ENCODE results near the gene IRF2BPL. TPM values are rescaled to one million over a fixed set of nuclear protein-coding genes. Genes with fewer than 3 reads are reported as not detected.

Gene IRF2BPL
- total RNA-seq, 1 experiment from 2014 or later = 24.7 TPM

DNA sequence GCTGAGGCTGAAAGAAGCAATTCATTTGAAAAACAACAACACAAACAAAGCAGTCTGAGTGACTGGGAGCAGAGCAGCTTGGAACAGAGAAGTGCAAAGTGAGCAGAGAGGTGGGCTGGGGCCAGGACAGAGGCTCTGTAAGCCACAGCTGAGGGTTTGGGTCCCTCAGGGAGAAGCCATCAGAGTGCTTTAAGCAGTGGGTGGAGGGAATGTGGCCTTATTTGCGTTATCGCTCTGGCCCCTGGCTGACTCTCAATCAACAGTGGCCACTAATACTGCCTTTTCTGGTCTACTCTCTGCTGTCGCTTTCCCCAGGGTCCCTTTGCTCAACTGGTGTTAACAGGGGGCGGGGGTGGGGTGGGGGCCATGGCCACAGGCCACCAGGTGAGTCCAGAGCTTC, 44.2 kb downstream of the IRF2BPL start:
- no peak for DNase-seq
- Mint-ChIP-seq H3K36me3 (ENCODE audit: insufficient read depth, unreplicated experiment) (no peaks in the 10 kb centered on the region), H3K4me3 (ENCODE audit: unreplicated experiment) (no peak overlapping the region), H3K27me3 (ENCODE audit: insufficient read depth, unreplicated experiment) (no peaks in the 10 kb centered on the region), H3K9me3 (ENCODE audit: unreplicated experiment) (no peaks in the 10 kb centered on the region), H3K4me1 (ENCODE audit: low read depth, unreplicated experiment) (peaks cover 6% of the 10 kb centered on the region), H3K27ac (ENCODE audit: unreplicated experiment) (no peak overlapping the region)
- Histone ChIP-seq H3K36me3 (ENCODE audit: control insufficient read depth, insufficient read depth, low read length) (no peaks in the 10 kb centered on the region), H3K9me3 (peaks cover 12% of the 10 kb centered on the region; the same call in 1 of the 2 replicates), H3K4me1 (no peaks in the 10 kb centered on the region), H3K4me3 (ENCODE audit: low read depth, low read length) (no peak overlapping the region), H3K27me3 (replicated peaks; ENCODE audit: control insufficient read depth, insufficient read depth, low read length) (no peaks in the 10 kb centered on the region)
- POLR2A ChIA-PET = no interaction called here
- BruUV-seq (replicated peaks) = no TSS peak
- intact Hi-C loops (cut with micrococcal nuclease; ENCODE audit: unreplicated experiment) = no loop called here
- TF ChIP-seq, protein P1, sequence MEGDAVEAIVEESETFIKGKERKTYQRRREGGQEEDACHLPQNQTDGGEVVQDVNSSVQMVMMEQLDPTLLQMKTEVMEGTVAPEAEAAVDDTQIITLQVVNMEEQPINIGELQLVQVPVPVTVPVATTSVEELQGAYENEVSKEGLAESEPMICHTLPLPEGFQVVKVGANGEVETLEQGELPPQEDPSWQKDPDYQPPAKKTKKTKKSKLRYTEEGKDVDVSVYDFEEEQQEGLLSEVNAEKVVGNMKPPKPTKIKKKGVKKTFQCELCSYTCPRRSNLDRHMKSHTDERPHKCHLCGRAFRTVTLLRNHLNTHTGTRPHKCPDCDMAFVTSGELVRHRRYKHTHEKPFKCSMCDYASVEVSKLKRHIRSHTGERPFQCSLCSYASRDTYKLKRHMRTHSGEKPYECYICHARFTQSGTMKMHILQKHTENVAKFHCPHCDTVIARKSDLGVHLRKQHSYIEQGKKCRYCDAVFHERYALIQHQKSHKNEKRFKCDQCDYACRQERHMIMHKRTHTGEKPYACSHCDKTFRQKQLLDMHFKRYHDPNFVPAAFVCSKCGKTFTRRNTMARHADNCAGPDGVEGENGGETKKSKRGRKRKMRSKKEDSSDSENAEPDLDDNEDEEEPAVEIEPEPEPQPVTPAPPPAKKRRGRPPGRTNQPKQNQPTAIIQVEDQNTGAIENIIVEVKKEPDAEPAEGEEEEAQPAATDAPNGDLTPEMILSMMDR (IDR thresholded peaks at IDR 0.05; ENCODE audit: insufficient read depth in 1 of 2, low read depth in 1 of 2, low read length in 1 of 2, severe bottlenecking in 1 of 2, unreplicated experiment in 1 of 2) = no peak
- CTCF ChIA-PET = interaction anchor here (0.7 kb wide), 1 partner anchor 15 kb away, joined by 6 read pairs; no protein-coding TSS in a partner anchor

DNA sequence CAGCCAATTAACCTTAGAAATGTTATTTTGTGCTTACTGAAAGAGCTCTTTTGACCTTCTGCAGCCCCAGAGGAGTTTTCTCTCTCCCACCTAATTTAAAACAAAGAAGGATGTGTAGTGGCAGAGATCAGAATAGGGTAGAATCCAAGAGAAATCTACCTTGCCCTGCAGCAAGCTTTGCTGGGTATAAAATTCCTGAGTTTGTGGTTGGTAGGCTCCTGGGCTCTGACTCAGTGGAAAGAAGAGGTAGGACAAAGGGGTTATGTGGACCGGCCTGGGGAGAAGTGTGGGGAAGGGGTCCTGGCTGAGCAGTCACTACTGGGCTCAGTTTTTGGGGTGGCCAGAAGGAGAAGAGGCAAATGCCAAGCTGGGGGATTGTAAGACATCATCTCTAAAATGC, 46.8 kb downstream of the IRF2BPL start:
- no peaks in the 10 kb centered on the region for H3K27me3 ChIP-seq (replicated peaks; ENCODE audit: control insufficient read depth, insufficient read depth, low read length)
- H3K9me3 Mint-ChIP-seq (ENCODE audit: unreplicated experiment) = no peaks in the 10 kb centered on the region
- peaks cover 12% of the 10 kb centered on the region; the same call in 1 of the 2 replicates for H3K9me3 ChIP-seq
- no peaks in the 10 kb centered on the region for H3K36me3 ChIP-seq (ENCODE audit: control insufficient read depth, insufficient read depth, low read length)
- no TSS peak for BruUV-seq (replicated peaks)
- no peaks in the 10 kb centered on the region; the same call in 1 of the 2 replicates for H3K4me1 ChIP-seq
- TF ChIP-seq, protein P1 (IDR thresholded peaks at IDR 0.05; ENCODE audit: insufficient read depth in 1 of 2, low read depth in 1 of 2, low read length in 1 of 2, severe bottlenecking in 1 of 2, unreplicated experiment in 1 of 2) = no peak
- ChIA-PET POLR2A (no interaction called here), CTCF (no interaction called here)
- H3K4me3 Mint-ChIP-seq (ENCODE audit: unreplicated experiment) = no peak overlapping the region
- intact Hi-C loops (cut with micrococcal nuclease; ENCODE audit: unreplicated experiment) = no loop called here
- H3K4me3 ChIP-seq (ENCODE audit: low read depth, low read length) = no peak overlapping the region
- no peak for DNase-seq
- peaks cover 6% of the 10 kb centered on the region for H3K4me1 Mint-ChIP-seq (ENCODE audit: low read depth, unreplicated experiment)
- no peaks in the 10 kb centered on the region for H3K27me3 Mint-ChIP-seq (ENCODE audit: insufficient read depth, unreplicated experiment)
- H3K27ac Mint-ChIP-seq (ENCODE audit: unreplicated experiment) = no peak overlapping the region
- no peaks in the 10 kb centered on the region for H3K36me3 Mint-ChIP-seq (ENCODE audit: insufficient read depth, unreplicated experiment)

DNA sequence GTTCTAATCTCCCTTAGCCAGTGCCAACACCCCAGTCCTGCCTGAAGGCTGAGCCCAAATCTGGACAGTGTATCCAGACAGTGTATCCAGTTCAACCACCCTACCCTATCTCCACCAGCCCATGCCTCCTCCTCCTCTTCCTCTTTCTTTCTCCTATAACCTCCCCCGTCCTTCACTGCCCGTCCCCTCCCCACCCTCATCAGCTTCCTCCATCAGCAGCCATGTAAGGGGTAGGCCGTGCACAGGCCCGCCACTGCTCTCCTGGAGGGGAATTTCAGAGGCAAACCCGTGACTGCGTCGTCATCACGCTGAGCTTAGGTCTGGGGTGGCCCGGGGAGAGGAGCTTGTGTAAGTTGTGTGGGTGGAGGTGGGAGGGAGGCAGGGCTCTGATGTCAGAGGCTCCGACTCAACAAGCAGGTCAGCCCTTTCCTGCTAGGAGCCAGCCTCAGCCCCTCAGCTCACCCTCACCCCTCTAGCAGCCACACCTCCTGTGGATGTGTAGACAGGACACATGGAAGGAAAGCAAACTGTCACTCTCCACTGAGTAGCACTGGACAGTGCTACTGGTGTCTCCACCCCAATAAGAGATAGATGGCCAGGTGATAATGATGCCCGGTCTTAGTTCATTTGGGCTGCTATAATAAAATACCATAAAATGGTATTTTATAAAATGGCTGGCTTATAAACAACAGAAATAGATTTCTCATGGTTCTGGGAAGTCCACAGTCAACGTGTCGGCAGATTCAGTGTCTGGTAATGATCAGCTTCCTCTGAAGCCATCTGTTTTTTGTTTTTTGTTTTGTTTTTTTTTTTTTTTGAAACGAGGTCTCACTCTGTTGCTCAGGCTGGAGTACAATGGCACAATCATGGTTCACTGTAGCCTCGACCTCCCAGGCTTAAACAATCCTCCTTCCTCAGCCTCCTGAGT, 50.5 kb downstream of the IRF2BPL start:
- Mint-ChIP-seq H3K9me3 (ENCODE audit: unreplicated experiment) (no peaks in the 10 kb centered on the region), H3K4me3 (ENCODE audit: unreplicated experiment) (no peak overlapping the region), H3K36me3 (ENCODE audit: insufficient read depth, unreplicated experiment) (no peaks in the 10 kb centered on the region), H3K27ac (ENCODE audit: unreplicated experiment) (no peak overlapping the region), H3K27me3 (ENCODE audit: insufficient read depth, unreplicated experiment) (no peaks in the 10 kb centered on the region), H3K4me1 (ENCODE audit: low read depth, unreplicated experiment) (no peaks in the 10 kb centered on the region)
- BruUV-seq (replicated peaks) = no TSS peak
- ChIA-PET POLR2A (no interaction called here), CTCF (no interaction called here)
- no peak overlapping the region for H3K4me3 ChIP-seq (ENCODE audit: low read depth, low read length)
- H3K4me1 ChIP-seq = no peaks in the 10 kb centered on the region; the same call in 1 of the 2 replicates
- TF ChIP-seq, protein P1 (IDR thresholded peaks at IDR 0.05; ENCODE audit: insufficient read depth in 1 of 2, low read depth in 1 of 2, low read length in 1 of 2, severe bottlenecking in 1 of 2, unreplicated experiment in 1 of 2) = no peak
- no peaks in the 10 kb centered on the region for H3K36me3 ChIP-seq (ENCODE audit: control insufficient read depth, insufficient read depth, low read length)
- intact Hi-C loops (cut with micrococcal nuclease; ENCODE audit: unreplicated experiment) = no loop called here
- H3K27me3 ChIP-seq (replicated peaks; ENCODE audit: control insufficient read depth, insufficient read depth, low read length) = no peaks in the 10 kb centered on the region
- no peak for DNase-seq
- H3K9me3 ChIP-seq = peaks cover 12% of the 10 kb centered on the region; the same call in 1 of the 2 replicates
